Testis (tissue), 2 donors: ENCODE data around the gene ADCY2.

ENCODE experiments used
- POLR2A ChIP-seq: fragments of 450-650 bp; IDR thresholded peaks from one replicate; pipeline ENCODE4 v1.6.1; 2017; ENCODE audit warnings: antibody characterized with exemption, mild to moderate bottlenecking, moderate library complexity
- TF ChIP-seq, protein P1 (sequence below), 3 experiments: fragments of 450-650 bp in 2 of 3; fragments of 200-600 bp in 1 of 3; sonication (generic) in 1 of 3; IDR thresholded peaks; one replicate each; pipeline ENCODE4 v1.5.1; 2016 to 2019; ENCODE audit warnings: antibody characterized with exemption in 3 of 3, mild to moderate bottlenecking in 2 of 3, moderate library complexity in 1 of 3

DNA sequence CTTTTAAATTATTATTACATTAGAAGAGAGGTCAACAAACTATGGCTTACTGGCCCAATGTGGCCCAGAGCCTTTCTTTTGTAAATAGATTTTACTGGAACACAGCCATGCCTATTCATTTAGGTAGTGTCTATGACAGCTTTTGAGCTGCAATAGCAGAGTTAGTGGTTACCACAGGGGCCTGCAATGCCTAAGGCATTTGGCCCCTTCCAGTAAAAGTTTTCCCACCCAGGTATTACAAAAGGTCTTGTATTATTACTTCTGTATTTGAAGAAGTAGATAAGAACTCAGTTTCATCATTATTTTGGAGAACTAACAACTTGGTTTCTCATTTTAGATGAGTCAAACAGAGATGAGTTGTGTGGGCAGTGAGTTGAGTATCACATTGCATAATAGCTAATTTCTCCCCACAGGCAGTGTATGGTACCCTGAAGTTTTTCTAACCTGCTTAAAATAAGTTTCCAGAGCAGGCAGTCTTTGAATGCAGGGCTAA, 482.5 kb downstream of the ADCY2 start:
- TF ChIP-seq, protein P1, sequence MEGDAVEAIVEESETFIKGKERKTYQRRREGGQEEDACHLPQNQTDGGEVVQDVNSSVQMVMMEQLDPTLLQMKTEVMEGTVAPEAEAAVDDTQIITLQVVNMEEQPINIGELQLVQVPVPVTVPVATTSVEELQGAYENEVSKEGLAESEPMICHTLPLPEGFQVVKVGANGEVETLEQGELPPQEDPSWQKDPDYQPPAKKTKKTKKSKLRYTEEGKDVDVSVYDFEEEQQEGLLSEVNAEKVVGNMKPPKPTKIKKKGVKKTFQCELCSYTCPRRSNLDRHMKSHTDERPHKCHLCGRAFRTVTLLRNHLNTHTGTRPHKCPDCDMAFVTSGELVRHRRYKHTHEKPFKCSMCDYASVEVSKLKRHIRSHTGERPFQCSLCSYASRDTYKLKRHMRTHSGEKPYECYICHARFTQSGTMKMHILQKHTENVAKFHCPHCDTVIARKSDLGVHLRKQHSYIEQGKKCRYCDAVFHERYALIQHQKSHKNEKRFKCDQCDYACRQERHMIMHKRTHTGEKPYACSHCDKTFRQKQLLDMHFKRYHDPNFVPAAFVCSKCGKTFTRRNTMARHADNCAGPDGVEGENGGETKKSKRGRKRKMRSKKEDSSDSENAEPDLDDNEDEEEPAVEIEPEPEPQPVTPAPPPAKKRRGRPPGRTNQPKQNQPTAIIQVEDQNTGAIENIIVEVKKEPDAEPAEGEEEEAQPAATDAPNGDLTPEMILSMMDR (IDR thresholded peaks at IDR 0.05): no peak
- no peak for TF ChIP-seq POLR2A
